ENCODE data around the gene NPAT. TPM values are rescaled to one million over a fixed set of nuclear protein-coding genes. Genes with fewer than 3 reads are reported as not detected.

The NPAT gene
- total and polyA plus RNA-seq, 9 of the 15 experiments (the other 6 are each of a cell fraction or from before 2014, with no cell fraction given), result 8.8 to 30.0 (median 22.1) TPM

DNA sequence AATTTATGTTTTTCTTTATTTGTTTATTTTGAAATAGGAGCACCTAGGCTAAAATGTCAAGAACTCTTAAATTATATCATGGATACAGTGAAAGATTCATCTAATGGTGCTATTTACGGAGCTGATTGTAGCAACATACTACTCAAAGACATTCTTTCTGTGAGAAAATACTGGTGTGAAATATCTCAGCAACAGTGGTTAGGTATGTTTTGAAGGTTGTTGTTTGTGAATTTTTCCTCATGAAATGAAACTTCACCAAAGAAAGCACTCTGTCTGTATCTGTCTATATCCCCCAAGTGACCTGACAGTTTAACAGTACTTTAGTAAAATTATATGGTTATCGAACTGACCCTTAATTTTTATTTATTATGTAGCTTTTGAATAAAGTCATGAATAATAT, 13.2 kb upstream of the NPAT start:
- FAIRE-seq, result no peak
- Histone ChIP-seq H3K27me3 (ENCODE audit: control insufficient read depth in 2 of 2, insufficient read depth in 2 of 2, low read length in 2 of 2) (no peaks in the 10 kb centered on the region), H3K9ac (ENCODE audit: insufficient read depth in 1 of 2, low read depth in 2 of 2, low read length in 2 of 2) (no peak overlapping the region), H3K4me3 (no peak overlapping the region), H3K4me2 (ENCODE audit: insufficient read depth, low read length) (no peak overlapping the region), H3K27ac (ENCODE audit: extremely low read depth, low read depth, low read length) (no peak overlapping the region), H3K36me3 (ENCODE audit: control insufficient read depth, insufficient read depth, low read length) (peaks cover 27% of the 10 kb centered on the region; the same call in 2 of the 3 replicates), H3K4me1 (replicated peaks in 1 of 2; ENCODE audit: control insufficient read depth in 2 of 2, insufficient read depth in 2 of 2, low read length in 2 of 2) (no peaks in the 10 kb centered on the region), H4K20me1 (replicated peaks; ENCODE audit: control insufficient read depth, insufficient read depth, low read length) (no peaks in the 10 kb centered on the region), H3K79me2 (ENCODE audit: control insufficient read depth, insufficient read depth, low read length) (no peaks in the 10 kb centered on the region), H3K9me1 (ENCODE audit: control insufficient read depth, insufficient read depth, low read length) (no peaks in the 10 kb centered on the region), H2AFZ (ENCODE audit: low read depth, low read length) (no peak overlapping the region), H3K9me3 (replicated peaks; ENCODE audit: control insufficient read depth, insufficient read depth, low read depth, low read length) (no peaks in the 10 kb centered on the region)
- WGBS (ENCODE audit: insufficient coverage, low coverage, missing lambda C conversion rate), result 94% methylated on average over 2 of the region's 2 CpGs
- intact Hi-C loops (cut with micrococcal nuclease), result no loop called here
- ATAC-seq, result no peak
- DNase-seq (ENCODE audit: extremely low read depth in 1 of 4, low spot score in 3 of 4), result no peak
- ChIA-PET POLR2A (interaction anchor here (0.6 to 1.4 kb wide), 3 partner anchors 10 to 120 kb away, joined by 3 to 5 read pairs (median 3); partner anchors contain the start of gene NPAT), CTCF (ENCODE audit: low intra/inter-chr PET ratio) (no interaction called here)
- in situ Hi-C loops (cut with MboI), result no loop called here
- BruUV-seq (replicated peaks), result no TSS peak
- no peak for TF ChIP-seq ELF2 (CRISPR knock-in tag; IDR thresholded peaks at IDR 0.05)
- TF ChIP-seq, protein P1, sequence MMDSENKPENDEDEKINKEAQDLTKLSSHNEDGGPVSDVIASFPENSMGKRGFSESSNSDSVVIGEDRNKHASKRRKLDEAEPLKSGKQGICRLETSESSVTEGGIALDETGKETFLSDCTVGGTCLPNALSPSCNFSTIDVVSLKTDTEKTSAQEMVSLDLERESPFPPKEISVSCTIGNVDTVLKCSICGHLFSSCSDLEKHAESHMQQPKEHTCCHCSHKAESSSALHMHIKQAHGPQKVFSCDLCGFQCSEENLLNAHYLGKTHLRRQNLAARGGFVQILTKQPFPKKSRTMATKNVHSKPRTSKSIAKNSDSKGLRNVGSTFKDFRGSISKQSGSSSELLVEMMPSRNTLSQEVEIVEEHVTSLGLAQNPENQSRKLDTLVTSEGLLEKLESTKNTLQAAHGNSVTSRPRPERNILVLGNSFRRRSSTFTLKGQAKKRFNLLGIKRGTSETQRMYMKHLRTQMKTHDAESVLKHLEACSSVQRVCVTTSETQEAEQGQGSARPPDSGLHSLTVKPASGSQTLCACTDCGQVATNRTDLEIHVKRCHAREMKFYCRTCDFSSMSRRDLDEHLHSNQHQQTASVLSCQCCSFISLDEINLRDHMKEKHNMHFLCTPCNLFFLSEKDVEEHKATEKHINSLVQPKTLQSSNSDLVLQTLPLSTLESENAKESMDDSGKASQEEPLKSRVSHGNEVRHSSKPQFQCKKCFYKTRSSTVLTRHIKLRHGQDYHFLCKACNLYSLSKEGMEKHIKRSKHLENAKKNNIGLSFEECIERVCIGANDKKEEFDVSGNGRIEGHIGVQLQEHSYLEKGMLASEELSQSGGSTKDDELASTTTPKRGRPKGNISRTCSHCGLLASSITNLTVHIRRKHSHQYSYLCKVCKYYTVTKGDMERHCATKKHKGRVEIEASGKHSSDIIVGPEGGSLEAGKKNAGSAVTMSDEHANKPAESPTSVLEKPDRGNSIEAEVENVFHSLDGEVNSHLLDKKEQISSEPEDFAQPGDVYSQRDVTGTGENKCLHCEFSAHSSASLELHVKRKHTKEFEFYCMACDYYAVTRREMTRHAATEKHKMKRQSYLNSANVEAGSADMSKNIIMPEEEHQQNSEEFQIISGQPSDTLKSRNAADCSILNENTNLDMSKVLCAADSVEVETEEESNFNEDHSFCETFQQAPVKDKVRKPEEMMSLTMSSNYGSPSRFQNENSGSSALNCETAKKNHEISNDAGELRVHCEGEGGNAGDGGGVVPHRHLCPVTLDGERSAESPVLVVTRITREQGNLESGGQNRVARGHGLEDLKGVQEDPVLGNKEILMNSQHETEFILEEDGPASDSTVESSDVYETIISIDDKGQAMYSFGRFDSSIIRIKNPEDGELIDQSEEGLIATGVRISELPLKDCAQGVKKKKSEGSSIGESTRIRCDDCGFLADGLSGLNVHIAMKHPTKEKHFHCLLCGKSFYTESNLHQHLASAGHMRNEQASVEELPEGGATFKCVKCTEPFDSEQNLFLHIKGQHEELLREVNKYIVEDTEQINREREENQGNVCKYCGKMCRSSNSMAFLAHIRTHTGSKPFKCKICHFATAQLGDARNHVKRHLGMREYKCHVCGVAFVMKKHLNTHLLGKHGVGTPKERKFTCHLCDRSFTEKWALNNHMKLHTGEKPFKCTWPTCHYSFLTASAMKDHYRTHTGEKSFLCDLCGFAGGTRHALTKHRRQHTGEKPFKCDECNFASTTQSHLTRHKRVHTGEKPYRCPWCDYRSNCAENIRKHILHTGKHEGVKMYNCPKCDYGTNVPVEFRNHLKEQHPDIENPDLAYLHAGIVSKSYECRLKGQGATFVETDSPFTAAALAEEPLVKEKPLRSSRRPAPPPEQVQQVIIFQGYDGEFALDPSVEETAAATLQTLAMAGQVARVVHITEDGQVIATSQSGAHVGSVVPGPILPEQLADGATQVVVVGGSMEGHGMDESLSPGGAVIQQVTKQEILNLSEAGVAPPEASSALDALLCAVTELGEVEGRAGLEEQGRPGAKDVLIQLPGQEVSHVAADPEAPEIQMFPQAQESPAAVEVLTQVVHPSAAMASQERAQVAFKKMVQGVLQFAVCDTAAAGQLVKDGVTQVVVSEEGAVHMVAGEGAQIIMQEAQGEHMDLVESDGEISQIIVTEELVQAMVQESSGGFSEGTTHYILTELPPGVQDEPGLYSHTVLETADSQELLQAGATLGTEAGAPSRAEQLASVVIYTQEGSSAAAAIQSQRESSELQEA (IDR thresholded peaks at IDR 0.05; ENCODE audit: low read depth), result no peak
- no peak for TF ChIP-seq MYNN (IDR thresholded peaks at IDR 0.05)
- TF ChIP-seq MYNN (CRISPR knock-in tag; IDR thresholded peaks at IDR 0.05), result no peak
- TF ChIP-seq NONO (IDR thresholded peaks at IDR 0.05; ENCODE audit: low read depth in 2 of 2, low read length in 1 of 2), result no peak
- TF ChIP-seq TBL1XR1 (IDR thresholded peaks at IDR 0.05; ENCODE audit: low read length in 2 of 2), result no peak
- TF ChIP-seq BMI1 (IDR thresholded peaks at IDR 0.05; ENCODE audit: low read length), result no peak
- TF ChIP-seq, protein P2, sequence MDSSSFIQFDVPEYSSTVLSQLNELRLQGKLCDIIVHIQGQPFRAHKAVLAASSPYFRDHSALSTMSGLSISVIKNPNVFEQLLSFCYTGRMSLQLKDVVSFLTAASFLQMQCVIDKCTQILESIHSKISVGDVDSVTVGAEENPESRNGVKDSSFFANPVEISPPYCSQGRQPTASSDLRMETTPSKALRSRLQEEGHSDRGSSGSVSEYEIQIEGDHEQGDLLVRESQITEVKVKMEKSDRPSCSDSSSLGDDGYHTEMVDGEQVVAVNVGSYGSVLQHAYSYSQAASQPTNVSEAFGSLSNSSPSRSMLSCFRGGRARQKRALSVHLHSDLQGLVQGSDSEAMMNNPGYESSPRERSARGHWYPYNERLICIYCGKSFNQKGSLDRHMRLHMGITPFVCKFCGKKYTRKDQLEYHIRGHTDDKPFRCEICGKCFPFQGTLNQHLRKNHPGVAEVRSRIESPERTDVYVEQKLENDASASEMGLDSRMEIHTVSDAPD (CRISPR knock-in tag; IDR thresholded peaks at IDR 0.05), result no peak
- TF ChIP-seq, protein P3, sequence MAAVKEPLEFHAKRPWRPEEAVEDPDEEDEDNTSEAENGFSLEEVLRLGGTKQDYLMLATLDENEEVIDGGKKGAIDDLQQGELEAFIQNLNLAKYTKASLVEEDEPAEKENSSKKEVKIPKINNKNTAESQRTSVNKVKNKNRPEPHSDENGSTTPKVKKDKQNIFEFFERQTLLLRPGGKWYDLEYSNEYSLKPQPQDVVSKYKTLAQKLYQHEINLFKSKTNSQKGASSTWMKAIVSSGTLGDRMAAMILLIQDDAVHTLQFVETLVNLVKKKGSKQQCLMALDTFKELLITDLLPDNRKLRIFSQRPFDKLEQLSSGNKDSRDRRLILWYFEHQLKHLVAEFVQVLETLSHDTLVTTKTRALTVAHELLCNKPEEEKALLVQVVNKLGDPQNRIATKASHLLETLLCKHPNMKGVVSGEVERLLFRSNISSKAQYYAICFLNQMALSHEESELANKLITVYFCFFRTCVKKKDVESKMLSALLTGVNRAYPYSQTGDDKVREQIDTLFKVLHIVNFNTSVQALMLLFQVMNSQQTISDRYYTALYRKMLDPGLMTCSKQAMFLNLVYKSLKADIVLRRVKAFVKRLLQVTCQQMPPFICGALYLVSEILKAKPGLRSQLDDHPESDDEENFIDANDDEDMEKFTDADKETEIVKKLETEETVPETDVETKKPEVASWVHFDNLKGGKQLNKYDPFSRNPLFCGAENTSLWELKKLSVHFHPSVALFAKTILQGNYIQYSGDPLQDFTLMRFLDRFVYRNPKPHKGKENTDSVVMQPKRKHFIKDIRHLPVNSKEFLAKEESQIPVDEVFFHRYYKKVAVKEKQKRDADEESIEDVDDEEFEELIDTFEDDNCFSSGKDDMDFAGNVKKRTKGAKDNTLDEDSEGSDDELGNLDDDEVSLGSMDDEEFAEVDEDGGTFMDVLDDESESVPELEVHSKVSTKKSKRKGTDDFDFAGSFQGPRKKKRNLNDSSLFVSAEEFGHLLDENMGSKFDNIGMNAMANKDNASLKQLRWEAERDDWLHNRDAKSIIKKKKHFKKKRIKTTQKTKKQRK (IDR thresholded peaks at IDR 0.05; ENCODE audit: borderline replicate concordance, low read depth, low read length), result no peak
- TF ChIP-seq ZZZ3 (IDR thresholded peaks at IDR 0.05), result no peak
- TF ChIP-seq ZNF24 (IDR thresholded peaks at IDR 0.05), result no peak

Measured in K562 (cell line).